ENCODE data around the gene SLC12A8.

SLC12A8 gene

GRCh38 chr3:125219261-125219701 is 6.7 kb upstream of the SLC12A8 start:
- DNase-seq (ENCODE audit: low read depth in 3 of 3), result no peak

GRCh38 chr3:125214738-125215137 is 2.2 kb upstream of the SLC12A8 start:
- no peak for DNase-seq (ENCODE audit: low read depth in 3 of 3)

DNA sequence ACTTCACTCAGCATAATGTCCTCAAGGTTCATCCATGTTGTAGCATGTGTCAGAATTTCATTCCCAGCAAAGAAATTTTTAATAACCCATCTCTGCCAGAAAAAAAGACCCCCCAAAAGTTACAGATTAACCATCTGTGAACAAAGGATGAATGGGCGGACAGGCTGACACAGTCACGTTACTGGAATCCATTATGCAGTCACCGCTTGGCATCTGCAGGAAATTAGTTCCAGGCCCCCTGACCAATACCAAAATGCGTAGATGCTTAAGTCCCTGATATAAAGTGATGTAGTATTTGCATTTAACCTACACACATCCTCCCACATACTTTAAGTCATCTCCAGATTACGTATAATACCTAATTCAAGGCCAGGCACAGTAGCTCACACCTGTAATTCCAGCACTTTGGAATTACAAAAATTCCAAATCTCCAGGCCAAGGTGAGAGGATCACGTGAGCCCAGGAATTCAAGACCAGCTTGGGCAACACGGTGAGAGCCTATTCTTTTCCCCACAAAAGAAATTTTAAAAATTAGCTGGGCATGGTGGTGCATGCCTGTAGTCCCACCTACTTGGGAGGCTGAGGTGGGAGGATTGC is 1.5 kb upstream of the SLC12A8 start:
- no peak for DNase-seq (ENCODE audit: low read depth in 3 of 3)

- no peak for DNase-seq (ENCODE audit: low read depth in 3 of 3)
Measured at GRCh38 chr3:125213364-125213755, 812 bp upstream of the SLC12A8 start.

- no peak for DNase-seq (ENCODE audit: low read depth in 3 of 3)
Measured at GRCh38 chr3:125212091-125212508, 448 bp downstream of the SLC12A8 start.

- no peak for DNase-seq (ENCODE audit: low read depth in 3 of 3)
Measured at GRCh38 chr3:125211523-125212090, 941 bp downstream of the SLC12A8 start.

DNA sequence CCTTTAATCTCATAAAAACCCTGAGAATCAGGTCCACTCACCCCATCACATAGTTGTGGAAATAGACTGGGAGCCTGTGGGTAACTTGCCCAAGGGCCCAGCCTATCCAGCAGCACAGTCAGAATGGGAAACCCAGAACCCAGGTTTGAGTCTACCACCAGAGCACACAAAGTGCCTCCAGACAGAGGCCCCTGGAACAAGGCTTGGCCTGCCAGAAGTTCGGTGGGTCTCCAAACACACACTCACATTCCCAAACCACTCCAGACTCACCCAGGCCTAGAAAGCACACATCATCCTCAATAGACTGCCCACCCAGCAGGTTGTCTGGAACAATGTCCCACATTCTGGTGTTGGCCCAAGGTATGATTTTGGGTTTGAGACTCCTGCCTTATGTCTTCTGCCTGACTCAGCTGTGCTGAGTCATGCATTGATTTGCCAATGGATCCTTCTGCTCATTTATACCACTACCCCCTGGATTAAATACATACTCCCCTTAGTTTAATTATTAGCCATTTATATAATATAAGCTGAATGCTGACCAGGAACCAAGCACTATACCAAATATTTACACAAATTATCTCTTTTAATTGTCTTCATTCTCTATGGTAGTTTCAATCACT is 4.5 kb downstream of the SLC12A8 start:
- no peak for DNase-seq (ENCODE audit: low read depth in 3 of 3)

DNA sequence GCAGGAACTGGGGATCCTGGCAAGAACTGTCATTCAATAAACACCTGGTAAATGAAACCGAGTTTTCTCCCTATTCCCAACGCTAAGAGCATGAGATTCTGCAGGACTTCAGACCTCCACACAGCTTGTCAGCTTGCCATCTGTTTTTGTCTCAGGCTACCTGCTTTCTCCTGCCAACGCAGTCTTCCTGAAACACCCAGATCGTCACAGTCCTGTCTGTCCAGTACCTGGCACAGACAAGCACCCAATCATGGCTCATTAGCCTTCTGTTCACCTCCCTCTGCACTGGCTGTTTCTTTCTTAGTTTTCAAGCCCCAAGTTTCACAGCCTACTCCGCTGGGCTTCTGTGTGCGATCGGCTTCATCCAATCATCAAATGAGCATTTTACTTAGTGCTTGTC is 5.0 kb downstream of the SLC12A8 start:
- no peak for DNase-seq (ENCODE audit: low read depth in 3 of 3)

- no peak for DNase-seq (ENCODE audit: low read depth in 3 of 3)
Measured at GRCh38 chr3:125206934-125207333, 5.6 kb downstream of the SLC12A8 start.

DNA sequence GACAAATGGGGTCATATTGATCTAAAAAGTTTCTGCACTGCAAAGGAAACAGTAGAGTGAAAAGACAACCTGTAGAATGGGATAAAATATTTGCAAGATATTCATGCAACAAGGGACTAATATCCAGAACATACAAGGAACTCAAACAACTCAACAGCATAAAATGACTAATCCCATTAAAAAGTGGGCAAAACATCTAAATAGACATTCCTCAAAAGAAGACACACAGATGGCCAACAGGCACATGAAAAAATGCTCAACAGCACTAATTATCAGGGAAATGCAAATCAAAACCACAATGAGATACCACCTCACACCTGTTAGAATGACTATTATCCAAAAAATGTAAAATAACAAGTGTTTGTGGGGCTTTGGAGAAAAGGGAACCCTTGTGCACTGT is 8.8 kb downstream of the SLC12A8 start:
- DNase-seq (ENCODE audit: low read depth in 3 of 3), result no peak

DNA sequence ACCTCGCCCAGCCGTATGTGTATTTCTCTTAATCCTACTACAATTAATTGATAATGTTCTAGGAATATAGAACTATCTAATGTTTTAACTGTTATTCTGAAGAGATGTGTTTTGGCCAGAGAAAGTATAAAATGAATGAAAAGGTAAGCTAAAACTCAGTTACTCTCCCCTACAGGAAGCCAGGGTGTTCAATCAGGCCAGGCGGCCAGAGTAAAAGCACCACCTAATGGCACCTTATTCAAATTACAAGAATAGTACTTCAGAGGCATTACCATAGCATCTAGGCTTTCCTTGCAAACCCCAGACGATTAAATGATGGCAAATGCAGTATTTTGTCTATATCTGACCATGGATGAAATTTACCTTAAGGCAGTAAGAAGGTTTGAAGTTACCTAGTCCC is 10.4 kb downstream of the SLC12A8 start:
- no peak for DNase-seq (ENCODE audit: low read depth in 3 of 3)

DNA sequence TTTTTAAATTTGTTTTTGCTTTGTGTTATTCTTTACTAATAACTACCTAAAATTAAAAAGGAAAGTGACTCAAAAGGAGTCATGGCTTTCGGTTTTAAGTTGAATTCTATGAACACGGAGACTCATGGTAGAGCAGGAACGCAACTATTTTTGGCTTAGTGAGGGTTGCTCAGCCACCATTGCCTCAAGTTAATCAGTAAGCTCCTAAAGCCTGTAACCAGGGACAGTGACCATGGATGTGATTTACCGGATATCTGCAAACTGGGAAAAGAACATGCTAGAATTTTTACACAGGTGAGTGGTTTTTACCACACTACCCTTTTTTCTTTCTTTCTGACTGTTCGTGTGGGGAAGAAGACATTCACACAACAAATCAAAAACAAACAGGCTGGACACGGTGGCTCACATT is 11.8 kb downstream of the SLC12A8 start:
- no peak for DNase-seq (ENCODE audit: low read depth in 3 of 3)

DNA sequence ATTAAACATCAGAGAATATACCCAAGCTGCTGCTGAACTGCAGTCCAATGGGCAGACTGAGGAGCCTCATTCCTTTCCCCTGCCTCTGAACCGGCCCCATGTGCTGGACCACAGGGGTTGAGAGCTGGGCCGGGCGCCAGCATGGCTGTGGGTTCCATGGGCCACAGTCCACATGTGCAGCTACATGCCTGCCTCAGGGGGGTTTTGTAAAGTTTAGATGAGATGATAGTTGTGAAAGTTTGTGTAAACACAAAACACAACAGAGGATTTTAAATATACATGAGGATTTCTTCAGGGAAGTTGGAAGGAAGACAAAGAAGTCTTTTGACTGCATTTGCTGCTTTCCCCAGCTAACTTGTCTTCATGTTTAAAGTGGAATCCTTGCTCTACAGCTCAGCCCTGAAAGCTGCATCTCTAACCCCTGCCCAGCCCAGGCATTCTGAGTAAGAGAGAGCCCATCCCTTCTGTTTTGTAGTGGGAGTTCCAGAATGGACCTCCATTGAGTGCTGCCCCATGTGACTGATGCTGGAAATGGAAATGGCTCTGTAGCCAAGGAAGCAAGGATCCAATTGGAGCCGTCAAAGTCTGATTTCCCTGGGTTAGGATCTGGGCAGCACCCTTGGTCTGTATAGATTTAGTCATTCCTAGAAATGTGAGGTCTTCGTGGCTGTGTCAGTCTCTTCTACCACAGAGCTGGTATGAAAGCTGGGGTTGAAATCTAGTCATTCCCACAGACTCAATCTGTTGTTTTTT is 17.5 kb downstream of the SLC12A8 start:
- DNase-seq (ENCODE audit: low read depth in 3 of 3), result no peak

GRCh38 chr3:125194061-125194848 is 18.3 kb downstream of the SLC12A8 start:
- no peak for DNase-seq (ENCODE audit: low read depth in 3 of 3)

DNA sequence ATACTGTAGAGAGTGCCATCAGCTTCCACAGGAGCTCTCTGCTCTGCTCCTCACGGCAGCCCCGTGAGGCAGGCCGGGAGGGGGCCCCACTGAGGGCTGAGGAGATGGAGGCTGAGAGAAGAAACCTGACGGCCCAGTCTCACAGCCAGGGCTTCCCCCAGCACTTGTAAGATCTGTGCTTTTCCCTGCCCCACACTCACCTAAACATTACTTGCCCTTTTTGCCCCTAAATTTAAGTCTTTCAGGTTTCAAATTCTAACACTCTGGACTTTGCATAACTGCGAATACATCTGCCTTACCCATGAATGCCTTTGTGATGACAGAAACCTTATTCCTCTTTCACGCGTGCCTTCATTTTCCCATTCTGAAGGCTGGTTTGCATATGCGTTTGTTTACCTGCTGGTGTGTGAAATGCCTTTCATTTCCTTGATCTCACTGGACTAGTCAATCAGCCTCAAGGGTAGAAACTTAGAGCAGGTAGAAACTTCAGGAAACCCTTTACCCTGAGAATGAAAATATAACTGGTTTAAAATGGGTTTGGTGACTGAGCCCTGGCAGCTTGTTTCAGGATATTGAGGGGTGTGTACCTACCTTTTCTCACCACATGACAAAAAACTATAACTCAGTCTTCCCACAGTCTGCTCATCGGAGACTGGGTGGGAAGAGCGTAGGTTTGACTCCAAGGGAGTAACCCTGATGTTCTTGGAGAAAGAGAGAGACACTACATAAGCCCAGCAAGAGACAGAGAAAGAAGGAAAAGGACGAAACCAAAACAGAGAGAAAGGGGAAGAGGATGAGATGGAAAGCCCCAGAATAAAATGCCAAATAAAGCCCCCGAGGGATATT is 20.1 kb downstream of the SLC12A8 start:
- DNase-seq (ENCODE audit: low read depth in 3 of 3), result no peak

- DNase-seq (ENCODE audit: low read depth in 3 of 3), result no peak
Measured at GRCh38 chr3:125191730-125192129, 20.8 kb downstream of the SLC12A8 start.

DNA sequence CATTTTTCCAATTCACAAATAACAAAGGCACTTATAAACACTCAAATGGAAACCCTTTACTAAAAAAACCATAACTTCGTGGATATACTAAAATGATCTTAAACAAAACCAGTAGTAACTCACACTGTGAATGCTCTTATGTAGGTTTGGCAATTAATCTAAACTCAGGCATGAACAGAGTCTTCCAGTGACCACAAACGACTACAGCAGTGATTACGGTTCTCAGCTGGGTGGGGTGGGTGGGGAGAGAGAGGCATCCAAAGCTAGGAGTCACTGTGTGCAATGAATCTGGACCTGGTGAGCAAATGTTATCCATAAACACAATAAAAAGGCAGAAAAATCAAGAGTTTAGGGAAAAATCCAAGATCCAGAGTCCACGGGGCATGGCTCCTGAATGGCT is 21.3 kb downstream of the SLC12A8 start:
- DNase-seq (ENCODE audit: low read depth in 3 of 3), result no peak

GRCh38 chr3:125190786-125191185 is 21.8 kb downstream of the SLC12A8 start:
- DNase-seq (ENCODE audit: low read depth in 3 of 3), result no peak

DNA sequence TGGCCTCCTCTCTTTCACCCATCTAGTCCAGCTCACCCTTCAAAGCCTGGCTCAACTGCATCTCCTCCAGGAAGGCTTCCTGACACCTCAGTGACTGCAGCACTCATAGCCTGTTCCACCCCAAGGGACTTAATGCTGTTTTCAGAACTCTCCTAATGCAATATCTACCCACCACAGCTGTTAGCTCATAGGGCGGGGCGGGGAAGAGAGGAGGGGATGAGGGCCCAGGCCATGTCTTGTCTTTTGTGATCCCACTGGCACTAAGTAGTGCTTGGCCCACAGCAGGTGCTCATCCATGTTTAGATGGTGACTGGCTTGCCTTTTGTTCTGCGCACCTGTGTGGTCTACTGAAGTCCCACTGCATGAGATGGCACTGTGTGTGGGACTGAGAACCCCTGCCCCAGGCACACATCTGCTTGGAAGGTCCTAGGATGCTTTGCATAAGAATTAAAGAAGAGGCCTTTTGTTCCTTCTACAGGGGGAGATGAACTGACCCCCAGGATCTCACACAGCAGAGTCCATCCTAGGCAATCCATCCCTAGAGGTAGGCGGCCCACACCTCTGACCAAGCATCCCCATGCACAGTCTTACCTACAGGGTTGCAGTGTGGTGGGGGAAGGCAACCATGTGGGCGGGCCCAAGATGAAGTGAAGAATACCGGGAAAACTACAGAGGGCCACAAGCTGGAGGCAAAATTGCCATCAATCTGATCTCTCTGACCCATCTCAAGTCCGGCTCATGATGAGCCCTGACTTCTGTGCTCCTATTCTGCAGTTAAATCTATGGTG is 23.0 kb downstream of the SLC12A8 start:
- no peak for DNase-seq (ENCODE audit: low read depth in 3 of 3)

GRCh38 chr3:125188955-125189354 is 23.6 kb downstream of the SLC12A8 start:
- DNase-seq (ENCODE audit: low read depth in 3 of 3), result no peak
